HG03135 (cell line): ENCODE measurements around the gene LRRC34.

Experiments used
- ATAC-seq: cut with Tn5 transposase; IDR thresholded peaks from one replicate; pipeline ENCODE4 v1.9.1; 2021; ENCODE audit warnings: mild to moderate bottlenecking, moderate library complexity; ENCODE audit not compliant: unreplicated experiment

LRRC34 gene

GRCh38 chr3:169815590-169816150 lies 3.0 kb upstream of the LRRC34 start:
- ATAC-seq: no peak

- ATAC-seq: peak; percentile 88
Measured at GRCh38 chr3:169813757-169814517, 1.2 kb upstream of the LRRC34 start.

- ATAC-seq: no peak
Measured at GRCh38 chr3:169813278-169813677, 574 bp upstream of the LRRC34 start.

GRCh38 chr3:169811631-169812331 lies 923 bp downstream of the LRRC34 start:
- ATAC-seq: peak; percentile 17

- no peak for ATAC-seq
Measured at GRCh38 chr3:169809230-169809795, 3.4 kb downstream of the LRRC34 start.

GRCh38 chr3:169804681-169805080 lies 8.0 kb downstream of the LRRC34 start:
- ATAC-seq: no peak

GRCh38 chr3:169792359-169792758 lies 20.3 kb downstream of the LRRC34 start:
- ATAC-seq: no peak

GRCh38 chr3:169790687-169791429 lies 21.8 kb downstream of the LRRC34 start:
- no peak for ATAC-seq

- ATAC-seq: no peak
Measured at GRCh38 chr3:169790219-169790618, 22.5 kb downstream of the LRRC34 start.

- ATAC-seq: no peak
Measured at GRCh38 chr3:169787791-169788190, 24.9 kb downstream of the LRRC34 start.

- no peak for ATAC-seq
Measured at GRCh38 chr3:169787120-169787519, 25.6 kb downstream of the LRRC34 start.

- no peak for ATAC-seq
Measured at GRCh38 chr3:169781209-169781855, 31.4 kb downstream of the LRRC34 start.

- ATAC-seq: no peak
Measured at GRCh38 chr3:169780742-169781141, 32.0 kb downstream of the LRRC34 start.

GRCh38 chr3:169777822-169778221 lies 34.9 kb downstream of the LRRC34 start:
- ATAC-seq: no peak

- no peak for ATAC-seq
Measured at GRCh38 chr3:169774186-169774585, 38.5 kb downstream of the LRRC34 start.

GRCh38 chr3:169772897-169773816 lies 39.5 kb downstream of the LRRC34 start, which contains the start of gene MYNN:
Gene MYNN (plus strand): TSS chr3:169773396. CDS start chr3:169774296, 900 bp downstream.
- ATAC-seq: peak; percentile 84

- peak; percentile 4 for ATAC-seq
Measured at GRCh38 chr3:169772305-169772896, 40.3 kb downstream of the LRRC34 start.

- no peak for ATAC-seq
Measured at GRCh38 chr3:169771497-169772304, 41.0 kb downstream of the LRRC34 start.
